ENCODE results near the gene OCRL.

GRCh38 chrX:129599996-129600395, 59.9 kb downstream of the OCRL start:
- TF ChIP-seq, protein P1, sequence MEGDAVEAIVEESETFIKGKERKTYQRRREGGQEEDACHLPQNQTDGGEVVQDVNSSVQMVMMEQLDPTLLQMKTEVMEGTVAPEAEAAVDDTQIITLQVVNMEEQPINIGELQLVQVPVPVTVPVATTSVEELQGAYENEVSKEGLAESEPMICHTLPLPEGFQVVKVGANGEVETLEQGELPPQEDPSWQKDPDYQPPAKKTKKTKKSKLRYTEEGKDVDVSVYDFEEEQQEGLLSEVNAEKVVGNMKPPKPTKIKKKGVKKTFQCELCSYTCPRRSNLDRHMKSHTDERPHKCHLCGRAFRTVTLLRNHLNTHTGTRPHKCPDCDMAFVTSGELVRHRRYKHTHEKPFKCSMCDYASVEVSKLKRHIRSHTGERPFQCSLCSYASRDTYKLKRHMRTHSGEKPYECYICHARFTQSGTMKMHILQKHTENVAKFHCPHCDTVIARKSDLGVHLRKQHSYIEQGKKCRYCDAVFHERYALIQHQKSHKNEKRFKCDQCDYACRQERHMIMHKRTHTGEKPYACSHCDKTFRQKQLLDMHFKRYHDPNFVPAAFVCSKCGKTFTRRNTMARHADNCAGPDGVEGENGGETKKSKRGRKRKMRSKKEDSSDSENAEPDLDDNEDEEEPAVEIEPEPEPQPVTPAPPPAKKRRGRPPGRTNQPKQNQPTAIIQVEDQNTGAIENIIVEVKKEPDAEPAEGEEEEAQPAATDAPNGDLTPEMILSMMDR (IDR thresholded peaks at IDR 0.05), result no peak
- no peak for TF ChIP-seq POLR2A (IDR thresholded peaks at IDR 0.05)

Data from testis (tissue), 2 donors.